Adrenal gland (tissue), 5 donors: ENCODE data around the gene UNC5A.

Experiments used
- CTCF ChIP-seq, 6 experiments: fragments of 450-650 bp in 4 of 6; fragments of 200-600 bp in 2 of 6; sonication (generic) in 1 of 6; IDR thresholded peaks; 1 replicate in 5 of 6; 2 replicates in 1 of 6; pipeline versions ENCODE4 v1.5.1 to v1.8.0; 2016 to 2021; ENCODE audit warnings: antibody characterized with exemption in 6 of 6, mild to moderate bottlenecking in 2 of 6, moderate library complexity in 1 of 6
- POLR2A ChIP-seq, 2 donors: fragments of 450-650 bp; IDR thresholded peaks; one replicate each; pipeline ENCODE4 v1.6.1; 2017; ENCODE audit warnings: antibody characterized with exemption in 2 of 2, mild to moderate bottlenecking in 2 of 2, moderate library complexity in 1 of 2
- donor health status: DM: no; HTN: no; CAD: no.

DNA sequence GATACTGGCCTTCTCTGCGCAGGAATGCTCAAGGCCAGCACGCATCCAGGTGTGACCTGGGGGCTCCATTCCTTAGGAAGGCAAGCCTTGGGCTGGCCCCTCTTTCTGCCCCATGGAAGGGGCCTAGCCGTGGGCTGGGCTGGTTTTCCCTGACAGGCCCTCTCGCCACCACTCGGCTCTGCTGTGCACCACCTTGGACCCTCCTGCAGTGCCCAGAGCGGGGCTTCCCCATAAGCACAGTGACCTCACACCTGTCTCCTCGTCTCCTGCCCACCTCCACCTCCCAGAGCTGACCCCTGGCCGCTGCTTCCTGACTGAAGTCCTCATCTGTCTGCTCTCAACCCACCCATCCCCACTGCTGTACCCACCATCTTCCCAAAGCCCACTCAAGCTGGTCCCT, 21.1 kb downstream of the UNC5A start:
- TF ChIP-seq CTCF (IDR thresholded peaks at IDR 0.05) (no peak), POLR2A (IDR thresholded peaks at IDR 0.05) (no peak)
